Adipocyte (in vitro differentiated cells): Measurements from ENCODE around the gene CHPF.

Experiments used
- DNase-seq: peaks from one replicate; pipeline ENCODE4 v3.0.0-alpha.2; 2015; ENCODE audit warnings: low read depth
- H3K27me3 ChIP-seq: replicated peaks from 2 replicates; pipeline ENCODE4 v1.7.0; 2013; ENCODE audit warnings: mild to moderate bottlenecking, low read length, moderate library complexity; ENCODE audit not compliant: control insufficient read depth, insufficient read depth
- H3K36me3 ChIP-seq: 2 replicates; pipeline ENCODE4 v1.7.0; 2013; ENCODE audit warnings: low read length, mild to moderate bottlenecking, moderate library complexity; ENCODE audit not compliant: control insufficient read depth, insufficient read depth, severe bottlenecking
- H3K4me1 ChIP-seq: 2 replicates; pipeline ENCODE4 v1.7.0; 2013; ENCODE audit warnings: mild to moderate bottlenecking, low read length, moderate library complexity; ENCODE audit not compliant: control insufficient read depth, insufficient read depth
- H3K4me3 ChIP-seq: 2 replicates; pipeline ENCODE4 v1.7.0; 2013; ENCODE audit warnings: mild to moderate bottlenecking, low read length, moderate library complexity
- H3K9ac ChIP-seq: 2 replicates; pipeline ENCODE4 v1.7.0; 2013; ENCODE audit warnings: mild to moderate bottlenecking, low read length, moderate library complexity
- H3K9me3 ChIP-seq: 2 replicates; pipeline ENCODE4 v1.7.0; 2013; ENCODE audit warnings: mild to moderate bottlenecking, low read length, moderate library complexity; ENCODE audit not compliant: control insufficient read depth

The CHPF gene

GRCh38 chr2:219543596-219544358, at the start of gene CHPF, which contains the start of gene TMEM198:
Gene CHPF, minus strand, starts transcription at chr2:219543809. Its CDS starts 271 bp downstream, at chr2:219543538.
Gene TMEM198, plus strand, starts transcription at chr2:219544028. Its CDS starts 700 bp downstream, at chr2:219544728.
- Histone ChIP-seq H3K27me3 (no peaks in the 10 kb centered on the region), H3K9me3 (no peaks in the 10 kb centered on the region), H3K4me1 (peaks cover 20% of the 10 kb centered on the region), H3K36me3 (peaks cover 25% of the 10 kb centered on the region), H3K4me3 (peak within 1 kb of the TSS; percentile 89), H3K9ac (peak within 1 kb of the TSS; percentile 90)
- DNase-seq, result peak; percentile 99

GRCh38 chr2:219593154-219593553, 49.5 kb upstream of the CHPF start:
- H3K4me1 ChIP-seq, result peaks cover 26% of the 10 kb centered on the region
- H3K9me3 ChIP-seq, result no peaks in the 10 kb centered on the region
- no peaks in the 10 kb centered on the region for H3K36me3 ChIP-seq
- H3K27me3 ChIP-seq, result no peaks in the 10 kb centered on the region
- H3K4me3 ChIP-seq, result no peak overlapping the region
- DNase-seq, result no peak
- no peak overlapping the region for H3K9ac ChIP-seq

- no peak overlapping the region for H3K9ac ChIP-seq
- H3K4me1 ChIP-seq, result peaks cover 26% of the 10 kb centered on the region
- no peaks in the 10 kb centered on the region for H3K36me3 ChIP-seq
- DNase-seq, result peak; percentile 62
- H3K9me3 ChIP-seq, result no peaks in the 10 kb centered on the region
- H3K4me3 ChIP-seq, result no peak overlapping the region
- H3K27me3 ChIP-seq, result no peaks in the 10 kb centered on the region
These were observed 49.1 kb upstream of the CHPF start for GRCh38 chr2:219592736-219593135.

- no peaks in the 10 kb centered on the region for H3K27me3 ChIP-seq
- peaks cover 14% of the 10 kb centered on the region for H3K4me1 ChIP-seq
- no peaks in the 10 kb centered on the region for H3K36me3 ChIP-seq
- no peak for DNase-seq
- H3K9ac ChIP-seq, result no peak overlapping the region
- H3K4me3 ChIP-seq, result no peak overlapping the region
- no peaks in the 10 kb centered on the region for H3K9me3 ChIP-seq
These were observed 47.5 kb upstream of the CHPF start for GRCh38 chr2:219591091-219591490.

GRCh38 chr2:219581346-219581745, 37.7 kb upstream of the CHPF start:
- H3K9ac ChIP-seq, result no peak overlapping the region
- H3K27me3 ChIP-seq, result peaks cover 7% of the 10 kb centered on the region
- DNase-seq, result no peak
- no peaks in the 10 kb centered on the region for H3K9me3 ChIP-seq
- H3K36me3 ChIP-seq, result no peaks in the 10 kb centered on the region
- no peak overlapping the region for H3K4me3 ChIP-seq
- H3K4me1 ChIP-seq, result peaks cover 30% of the 10 kb centered on the region

- peak; percentile 74 for DNase-seq
- peaks cover 13% of the 10 kb centered on the region for H3K27me3 ChIP-seq
- H3K4me3 ChIP-seq, result peak overlapping the region; percentile 38
- H3K4me1 ChIP-seq, result peaks cover 30% of the 10 kb centered on the region
- H3K9me3 ChIP-seq, result no peaks in the 10 kb centered on the region
- peak overlapping the region; percentile 21 for H3K9ac ChIP-seq
- no peaks in the 10 kb centered on the region for H3K36me3 ChIP-seq
These were observed 35.4 kb upstream of the CHPF start for GRCh38 chr2:219578811-219579613.

- DNase-seq, result no peak
- no peak overlapping the region for H3K4me3 ChIP-seq
- no peaks in the 10 kb centered on the region for H3K9me3 ChIP-seq
- no peak overlapping the region for H3K9ac ChIP-seq
- no peaks in the 10 kb centered on the region for H3K36me3 ChIP-seq
- H3K27me3 ChIP-seq, result peaks cover 13% of the 10 kb centered on the region
- peaks cover 33% of the 10 kb centered on the region for H3K4me1 ChIP-seq
These were observed 33.1 kb upstream of the CHPF start for GRCh38 chr2:219576505-219577388.

GRCh38 chr2:219575566-219576504, 32.2 kb upstream of the CHPF start:
- Histone ChIP-seq H3K9ac (no peak overlapping the region), H3K36me3 (no peaks in the 10 kb centered on the region), H3K9me3 (no peaks in the 10 kb centered on the region), H3K4me3 (no peak overlapping the region), H3K27me3 (peaks cover 13% of the 10 kb centered on the region), H3K4me1 (peaks cover 36% of the 10 kb centered on the region)
- no peak for DNase-seq

GRCh38 chr2:219574484-219575311, 31.1 kb upstream of the CHPF start:
- Histone ChIP-seq H3K27me3 (peaks cover 13% of the 10 kb centered on the region), H3K9me3 (no peaks in the 10 kb centered on the region), H3K4me3 (no peak overlapping the region), H3K36me3 (peaks cover 3% of the 10 kb centered on the region), H3K4me1 (peaks cover 38% of the 10 kb centered on the region), H3K9ac (no peak overlapping the region)
- DNase-seq, result no peak
